Vagina (tissue), 2 donors: Measurements from ENCODE around the gene ZNF484.

Experiments used
- CTCF ChIP-seq, 3 experiments: fragments of 450-650 bp in 2 of 3; fragments of 200-600 bp in 1 of 3; sonication (generic) in 1 of 3; IDR thresholded peaks; one replicate each; pipeline ENCODE4 v1.5.1; 2017 to 2019; ENCODE audit warnings: antibody characterized with exemption in 3 of 3, mild to moderate bottlenecking in 2 of 3, moderate library complexity in 2 of 3
- POLR2A ChIP-seq, 2 donors: fragments of 450-650 bp; IDR thresholded peaks; one replicate each; pipeline ENCODE4 v1.6.1; 2017; ENCODE audit warnings: antibody characterized with exemption in 2 of 2, mild to moderate bottlenecking in 2 of 2, moderate library complexity in 2 of 2
- POLR2AphosphoS5 ChIP-seq, 2 donors: sonication (generic); formaldehyde crosslinking; IDR thresholded peaks; one replicate each; pipeline ENCODE4 v1.9.0; 2017; ENCODE audit warnings: antibody characterized with exemption in 2 of 2, mild to moderate bottlenecking in 2 of 2, low read depth in 1 of 2; ENCODE audit not compliant: insufficient read depth in 1 of 2

- TF ChIP-seq CTCF (IDR thresholded peaks at IDR 0.05) = no peak
- no peak for TF ChIP-seq POLR2A (IDR thresholded peaks at IDR 0.05)
- TF ChIP-seq POLR2AphosphoS5 (IDR thresholded peaks at IDR 0.05; ENCODE audit: insufficient read depth in 1 of 2, low read depth in 1 of 2) = no peak
Observed at GRCh38 chr9:92853716-92854115, 24.1 kb downstream of the ZNF484 start.
